Astrocyte (in vitro differentiated cells and primary cell): ENCODE results near the gene HOXA6.

Source experiments
- EZH2 ChIP-seq: IDR thresholded peaks from 2 replicates; pipeline ENCODE4 v1.6.1; 2012; ENCODE audit warnings: mild to moderate bottlenecking, low read length, inconsistent platforms; ENCODE audit not compliant: insufficient read depth
- TF ChIP-seq, protein P1 (sequence below): IDR thresholded peaks from 2 replicates; pipeline ENCODE4 v1.5.1; 2011; ENCODE audit warnings: low read depth, mild to moderate bottlenecking, inconsistent platforms, low read length, moderate library complexity; ENCODE audit not compliant: insufficient read depth

DNA sequence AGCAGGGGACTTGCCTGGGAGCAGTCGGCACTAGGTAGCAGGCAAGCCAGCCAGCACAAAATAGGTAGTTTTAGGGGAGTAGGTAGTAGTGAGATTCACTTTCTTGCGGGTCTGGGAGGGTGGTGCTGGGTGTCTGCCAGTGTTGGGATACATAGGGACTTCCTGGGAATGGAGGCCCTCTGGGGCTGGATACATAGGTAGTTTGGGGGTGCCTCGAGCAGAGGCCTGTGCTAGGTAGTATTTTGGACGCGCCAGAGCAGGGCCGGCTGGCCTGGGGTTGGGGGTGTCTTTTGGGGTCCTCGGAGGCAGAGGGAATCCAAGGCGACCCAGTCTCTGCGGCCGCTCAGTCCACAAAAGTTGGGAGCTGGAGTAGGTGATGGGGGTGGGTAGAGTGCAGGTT, 6.8 kb upstream of the HOXA6 start:
- TF ChIP-seq, protein P1, sequence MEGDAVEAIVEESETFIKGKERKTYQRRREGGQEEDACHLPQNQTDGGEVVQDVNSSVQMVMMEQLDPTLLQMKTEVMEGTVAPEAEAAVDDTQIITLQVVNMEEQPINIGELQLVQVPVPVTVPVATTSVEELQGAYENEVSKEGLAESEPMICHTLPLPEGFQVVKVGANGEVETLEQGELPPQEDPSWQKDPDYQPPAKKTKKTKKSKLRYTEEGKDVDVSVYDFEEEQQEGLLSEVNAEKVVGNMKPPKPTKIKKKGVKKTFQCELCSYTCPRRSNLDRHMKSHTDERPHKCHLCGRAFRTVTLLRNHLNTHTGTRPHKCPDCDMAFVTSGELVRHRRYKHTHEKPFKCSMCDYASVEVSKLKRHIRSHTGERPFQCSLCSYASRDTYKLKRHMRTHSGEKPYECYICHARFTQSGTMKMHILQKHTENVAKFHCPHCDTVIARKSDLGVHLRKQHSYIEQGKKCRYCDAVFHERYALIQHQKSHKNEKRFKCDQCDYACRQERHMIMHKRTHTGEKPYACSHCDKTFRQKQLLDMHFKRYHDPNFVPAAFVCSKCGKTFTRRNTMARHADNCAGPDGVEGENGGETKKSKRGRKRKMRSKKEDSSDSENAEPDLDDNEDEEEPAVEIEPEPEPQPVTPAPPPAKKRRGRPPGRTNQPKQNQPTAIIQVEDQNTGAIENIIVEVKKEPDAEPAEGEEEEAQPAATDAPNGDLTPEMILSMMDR = no peak
- TF ChIP-seq EZH2 = no peak
